22Rv1 (cell line): ENCODE results near the gene SAAL1.
"Not testable (repeated sequence)": the region's sequence is repeated elsewhere in the genome, so short reads cannot be mapped to it uniquely, and the experiment has no call there.

Experiments used
- CTCF ChIP-seq: fragments of 450-650 bp; IDR thresholded peaks from 2 replicates; pipeline ENCODE4 v1.5.1; 2017; ENCODE audit warnings: mild to moderate bottlenecking
- ZFX ChIP-seq: fragments of 450-650 bp; IDR thresholded peaks from 2 replicates; pipeline ENCODE4 v1.6.1; 2017; ENCODE audit warnings: antibody characterized with exemption, borderline replicate concordance

GRCh38 chr11:18121331-18121828 is 15.5 kb upstream of the SAAL1 start:
- not testable (repeated sequence) for TF ChIP-seq CTCF, ZFX
